Measurements from ENCODE around the gene RXRA. TPM values are rescaled to one million over a fixed set of nuclear protein-coding genes. Genes with fewer than 3 reads are reported as not detected.

RXRA gene
- total RNA-seq, 1 donor from 2014 or later = 33.4 TPM

GRCh38 chr9:134297576-134297975, 28.7 kb upstream of the RXRA start:
- FAIRE-seq (no peak), DNase-seq (ENCODE audit: low read depth) (no peak)
- H3K36me3 ChIP-seq (ENCODE audit: insufficient read depth, low read length) = no peaks in the 10 kb centered on the region
- Mint-ChIP-seq H3K4me3 (ENCODE audit: unreplicated experiment) (no peak overlapping the region), H3K4me1 (ENCODE audit: low read depth, unreplicated experiment) (peaks cover 3% of the 10 kb centered on the region), H3K36me3 (ENCODE audit: low read depth, unreplicated experiment) (no peaks in the 10 kb centered on the region), H3K27ac (ENCODE audit: unreplicated experiment) (no peak overlapping the region), H3K27me3 (ENCODE audit: low read depth, unreplicated experiment) (peaks cover 46% of the 10 kb centered on the region), H3K9me3 (ENCODE audit: unreplicated experiment) (peaks cover 10% of the 10 kb centered on the region)
- H3K79me2 ChIP-seq (ENCODE audit: insufficient read depth, low read length) = no peaks in the 10 kb centered on the region
- H2AFZ ChIP-seq (ENCODE audit: low read depth, low read length) = no peak overlapping the region
- TF ChIP-seq EZH2 (IDR thresholded peaks at IDR 0.05; ENCODE audit: insufficient read depth, low read length) (no peak), CTCF (IDR thresholded peaks at IDR 0.05; ENCODE audit: insufficient read depth, low read depth, low read length) (no peak)
- H3K4me2 ChIP-seq (ENCODE audit: low read length) = no peak overlapping the region
- no peak overlapping the region for H3K9ac ChIP-seq (ENCODE audit: low read length)
- H3K27ac ChIP-seq (ENCODE audit: low read depth, low read length) = no peak overlapping the region
- no peaks in the 10 kb centered on the region for H4K20me1 ChIP-seq (ENCODE audit: insufficient read depth, low read length)
- peaks cover 28% of the 10 kb centered on the region for H3K27me3 ChIP-seq (ENCODE audit: insufficient read depth, low read length)
- H3K9me3 ChIP-seq (ENCODE audit: insufficient read depth, low read depth, low read length) = no peaks in the 10 kb centered on the region
- H3K4me3 ChIP-seq (ENCODE audit: insufficient read depth, low read depth, low read length) = no peak overlapping the region
- peaks cover 6% of the 10 kb centered on the region for H3K4me1 ChIP-seq (ENCODE audit: insufficient read depth, low read length)

- H4K20me1 ChIP-seq (ENCODE audit: insufficient read depth, low read length) = no peaks in the 10 kb centered on the region
- H3K36me3 ChIP-seq (ENCODE audit: insufficient read depth, low read length) = no peaks in the 10 kb centered on the region
- no peaks in the 10 kb centered on the region for H3K9me3 ChIP-seq (ENCODE audit: insufficient read depth, low read depth, low read length)
- no peak overlapping the region for H3K9ac ChIP-seq (ENCODE audit: low read length)
- no peak overlapping the region for H3K27ac ChIP-seq (ENCODE audit: low read depth, low read length)
- Mint-ChIP-seq H3K27me3 (ENCODE audit: low read depth, unreplicated experiment) (peaks cover 43% of the 10 kb centered on the region), H3K4me1 (ENCODE audit: low read depth, unreplicated experiment) (peaks cover 3% of the 10 kb centered on the region), H3K27ac (ENCODE audit: unreplicated experiment) (no peak overlapping the region), H3K9me3 (ENCODE audit: unreplicated experiment) (peaks cover 10% of the 10 kb centered on the region), H3K4me3 (ENCODE audit: unreplicated experiment) (no peak overlapping the region), H3K36me3 (ENCODE audit: low read depth, unreplicated experiment) (no peaks in the 10 kb centered on the region)
- H3K27me3 ChIP-seq (ENCODE audit: insufficient read depth, low read length) = peaks cover 28% of the 10 kb centered on the region
- H3K4me3 ChIP-seq (ENCODE audit: insufficient read depth, low read depth, low read length) = no peak overlapping the region
- DNase-seq (ENCODE audit: low read depth) (no peak), FAIRE-seq (no peak)
- H2AFZ ChIP-seq (ENCODE audit: low read depth, low read length) = no peak overlapping the region
- TF ChIP-seq EZH2 (IDR thresholded peaks at IDR 0.05; ENCODE audit: insufficient read depth, low read length) = no peak
- no peak for TF ChIP-seq CTCF (IDR thresholded peaks at IDR 0.05; ENCODE audit: insufficient read depth, low read depth, low read length)
- H3K79me2 ChIP-seq (ENCODE audit: insufficient read depth, low read length) = no peaks in the 10 kb centered on the region
- peaks cover 6% of the 10 kb centered on the region for H3K4me1 ChIP-seq (ENCODE audit: insufficient read depth, low read length)
- no peak overlapping the region for H3K4me2 ChIP-seq (ENCODE audit: low read length)
These were observed 28.3 kb upstream of the RXRA start for GRCh38 chr9:134298000-134298399.

GRCh38 chr9:134299068-134299467, 27.2 kb upstream of the RXRA start:
- Histone ChIP-seq H2AFZ (ENCODE audit: low read depth, low read length) (no peak overlapping the region), H4K20me1 (ENCODE audit: insufficient read depth, low read length) (no peaks in the 10 kb centered on the region), H3K4me3 (ENCODE audit: insufficient read depth, low read depth, low read length) (no peak overlapping the region), H3K36me3 (ENCODE audit: insufficient read depth, low read length) (no peaks in the 10 kb centered on the region), H3K27ac (ENCODE audit: low read depth, low read length) (no peak overlapping the region), H3K79me2 (ENCODE audit: insufficient read depth, low read length) (no peaks in the 10 kb centered on the region), H3K4me2 (ENCODE audit: low read length) (no peak overlapping the region), H3K4me1 (ENCODE audit: insufficient read depth, low read length) (peaks cover 2% of the 10 kb centered on the region), H3K9ac (ENCODE audit: low read length) (no peak overlapping the region), H3K9me3 (ENCODE audit: insufficient read depth, low read depth, low read length) (no peaks in the 10 kb centered on the region), H3K27me3 (ENCODE audit: insufficient read depth, low read length) (peaks cover 26% of the 10 kb centered on the region)
- peaks cover 3% of the 10 kb centered on the region for H3K4me1 Mint-ChIP-seq (ENCODE audit: low read depth, unreplicated experiment)
- FAIRE-seq (no peak), DNase-seq (ENCODE audit: low read depth) (no peak)
- no peak overlapping the region for H3K27ac Mint-ChIP-seq (ENCODE audit: unreplicated experiment)
- H3K4me3 Mint-ChIP-seq (ENCODE audit: unreplicated experiment) = no peak overlapping the region
- H3K9me3 Mint-ChIP-seq (ENCODE audit: unreplicated experiment) = peaks cover 10% of the 10 kb centered on the region
- H3K27me3 Mint-ChIP-seq (ENCODE audit: low read depth, unreplicated experiment) = peaks cover 45% of the 10 kb centered on the region
- no peaks in the 10 kb centered on the region for H3K36me3 Mint-ChIP-seq (ENCODE audit: low read depth, unreplicated experiment)
- TF ChIP-seq CTCF (IDR thresholded peaks at IDR 0.05; ENCODE audit: insufficient read depth, low read depth, low read length) (no peak), EZH2 (IDR thresholded peaks at IDR 0.05; ENCODE audit: insufficient read depth, low read length) (no peak)

Data from astrocyte (in vitro differentiated cells and primary cell).